Esophagus muscularis mucosa (tissue), 4 donors: ENCODE results near the gene OSBPL2. TPM values are rescaled to one million over a fixed set of nuclear protein-coding genes. Genes with fewer than 3 reads are reported as not detected.

Experiments
- DNase-seq: peaks from one replicate; pipeline ENCODE4 v3.0.0-alpha.2; 2017; ENCODE audit errors: extremely low spot score
- H3K27ac ChIP-seq, 4 donors: fragments of 200-600 bp; sonication (generic); replicated peaks in 1 of 4; 1 replicate in 3 of 4; 2 replicates in 1 of 4; pipeline ENCODE4 v1.5.1; 2016 to 2019; ENCODE audit warnings: mild to moderate bottlenecking in 1 of 4
- H3K27me3 ChIP-seq, 4 donors: fragments of 200-600 bp; sonication (generic); one replicate each; pipeline versions ENCODE4 v1.5.1 to v1.6.0; 2016 to 2019
- H3K36me3 ChIP-seq, 4 donors: fragments of 200-600 bp; sonication (generic); one replicate each; pipeline ENCODE4 v1.5.1; 2016 to 2019
- H3K4me1 ChIP-seq, 4 donors: fragments of 200-600 bp; sonication (generic); one replicate each; pipeline ENCODE4 v1.5.1; 2016 to 2019
- H3K4me3 ChIP-seq, 4 donors: fragments of 200-600 bp; sonication (generic); 1 replicate in 2 of 4; 2 replicates in 2 of 4; pipeline ENCODE4 v1.5.1; 2016 to 2019; ENCODE audit warnings: mild to moderate bottlenecking in 4 of 4, moderate library complexity in 1 of 4
- H3K9me3 ChIP-seq, 4 donors: fragments of 200-600 bp; sonication (generic); 1 replicate in 3 of 4; 2 replicates in 1 of 4; pipeline ENCODE4 v1.5.1; 2016 to 2019
- EP300 ChIP-seq: sonication (generic); formaldehyde crosslinking; IDR thresholded peaks from one replicate; pipeline ENCODE4 v1.6.1; 2017; ENCODE audit warnings: antibody characterized with exemption
- POLR2A ChIP-seq: fragments of 450-650 bp; IDR thresholded peaks from one replicate; pipeline ENCODE4 v1.6.1; 2017; ENCODE audit warnings: antibody characterized with exemption, moderate library complexity, mild to moderate bottlenecking, low read depth
- POLR2AphosphoS5 ChIP-seq, 2 donors: sonication (generic); formaldehyde crosslinking; IDR thresholded peaks; one replicate each; pipeline ENCODE4 v1.6.1; 2017; ENCODE audit warnings: antibody characterized with exemption in 2 of 2
- WGBS: methylation state at CpG from one replicate; pipeline ENCODE4 v1.1.5; 2018; 5-methylcytosine and 5-hydroxymethylcytosine counted together
- intact Hi-C: fragments of 100-400 bp; cut with DNase I; formaldehyde crosslinking; loops from one replicate; pipeline ENCODE4 v1.15.1; 2023
- total RNA-seq, 4 donors: library from RNA; depleted of rRNA; stranded (reverse); fragments of >200 nt; gene quantifications; one replicate each; pipeline versions ENCODE4 v1.1.0 to v1.2.1, GENCODE V29; 2016
- TF ChIP-seq, protein P1 (sequence below), 3 experiments: fragments of 200-600 bp in 2 of 3; fragments of 450-650 bp in 1 of 3; sonication (generic) in 2 of 3; IDR thresholded peaks; one replicate each; pipeline ENCODE4 v1.5.1; 2017 to 2019; ENCODE audit warnings: antibody characterized with exemption in 3 of 3, mild to moderate bottlenecking in 2 of 3, moderate library complexity in 1 of 3

The OSBPL2 gene
- total RNA-seq, 4 donors from 2014 or later: 34.5 to 52.7 (median 44.2) TPM

DNA sequence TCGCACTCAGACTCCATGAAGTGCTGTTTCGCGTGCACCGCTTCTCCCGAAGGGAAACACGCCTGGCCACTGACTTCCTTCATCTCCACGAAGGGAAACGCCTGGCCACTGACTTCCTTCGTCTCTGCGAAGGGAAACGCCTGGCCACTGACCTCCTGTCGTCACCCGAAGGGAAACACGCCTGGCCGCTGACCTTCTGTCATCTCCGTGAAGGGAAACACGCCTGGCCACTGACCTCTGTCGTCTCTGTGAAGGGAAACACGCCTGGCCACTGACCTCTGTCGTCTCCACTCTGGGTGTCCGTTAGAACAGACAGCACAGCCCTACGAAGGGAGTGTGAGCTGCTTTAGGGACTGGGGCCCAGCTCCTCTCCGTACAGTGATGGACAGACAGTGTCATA lies 47.4 kb downstream of the OSBPL2 start:
- Histone ChIP-seq H3K9me3 (no peaks in the 10 kb centered on the region), H3K27me3 (no peaks in the 10 kb centered on the region), H3K4me3 (no peak overlapping the region), H3K36me3 (peaks cover 40 to 96% (median 89%) of the 10 kb centered on the region in 4 donors), H3K4me1 (peaks cover 0 to 36% (median 7%) of the 10 kb centered on the region in 4 donors), H3K27ac (peak overlapping the region in 1 of 4 donors; percentile 51)
- DNase-seq: no peak
- TF ChIP-seq POLR2AphosphoS5 (IDR thresholded peaks at IDR 0.05) (peak; percentile 47 to 67), POLR2A (no peak)
- intact Hi-C loops: no loop called here
- WGBS: 54% methylated on average over 19 of the region's 23 CpGs

DNA sequence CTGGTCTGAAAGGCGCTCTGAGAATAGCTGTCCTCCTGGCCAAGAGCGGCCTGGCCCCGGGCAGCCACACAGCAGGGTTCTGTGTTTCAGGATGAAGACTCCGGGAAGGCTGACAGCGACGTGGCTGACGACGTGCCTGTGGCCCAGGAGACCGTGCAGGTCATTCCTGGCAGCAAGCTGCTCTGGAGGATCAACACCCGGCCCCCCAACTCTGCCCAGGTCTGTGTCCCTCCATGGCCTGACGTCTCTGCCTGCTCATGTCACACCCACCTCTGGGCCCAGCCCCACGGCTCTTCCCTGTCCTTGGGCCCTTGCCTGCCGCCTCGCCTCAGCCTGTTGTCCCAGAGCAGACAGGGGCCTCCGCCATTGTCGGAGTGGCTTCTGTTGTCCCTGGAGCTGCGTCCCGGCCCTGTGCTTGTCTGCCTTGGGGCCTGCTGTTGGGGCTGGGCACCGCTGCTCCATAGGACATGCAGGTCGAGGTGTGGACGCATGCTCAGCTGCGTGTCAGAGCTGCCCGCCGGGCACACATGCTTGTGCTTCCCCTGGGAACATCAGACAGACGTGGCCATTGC lies 48.3 kb downstream of the OSBPL2 start:
- peaks cover 0 to 36% (median 7%) of the 10 kb centered on the region in 4 donors for H3K4me1 ChIP-seq
- no peaks in the 10 kb centered on the region for H3K27me3 ChIP-seq
- peak overlapping the region in 1 of 4 donors; percentile 51 for H3K27ac ChIP-seq
- intact Hi-C loops: no loop called here
- H3K4me3 ChIP-seq: no peak overlapping the region
- DNase-seq: no peak
- no peaks in the 10 kb centered on the region for H3K9me3 ChIP-seq
- 81% methylated on average over 15 of the region's 25 CpGs for WGBS
- peaks cover 37 to 96% (median 89%) of the 10 kb centered on the region in 4 donors for H3K36me3 ChIP-seq
- TF ChIP-seq, protein P1, sequence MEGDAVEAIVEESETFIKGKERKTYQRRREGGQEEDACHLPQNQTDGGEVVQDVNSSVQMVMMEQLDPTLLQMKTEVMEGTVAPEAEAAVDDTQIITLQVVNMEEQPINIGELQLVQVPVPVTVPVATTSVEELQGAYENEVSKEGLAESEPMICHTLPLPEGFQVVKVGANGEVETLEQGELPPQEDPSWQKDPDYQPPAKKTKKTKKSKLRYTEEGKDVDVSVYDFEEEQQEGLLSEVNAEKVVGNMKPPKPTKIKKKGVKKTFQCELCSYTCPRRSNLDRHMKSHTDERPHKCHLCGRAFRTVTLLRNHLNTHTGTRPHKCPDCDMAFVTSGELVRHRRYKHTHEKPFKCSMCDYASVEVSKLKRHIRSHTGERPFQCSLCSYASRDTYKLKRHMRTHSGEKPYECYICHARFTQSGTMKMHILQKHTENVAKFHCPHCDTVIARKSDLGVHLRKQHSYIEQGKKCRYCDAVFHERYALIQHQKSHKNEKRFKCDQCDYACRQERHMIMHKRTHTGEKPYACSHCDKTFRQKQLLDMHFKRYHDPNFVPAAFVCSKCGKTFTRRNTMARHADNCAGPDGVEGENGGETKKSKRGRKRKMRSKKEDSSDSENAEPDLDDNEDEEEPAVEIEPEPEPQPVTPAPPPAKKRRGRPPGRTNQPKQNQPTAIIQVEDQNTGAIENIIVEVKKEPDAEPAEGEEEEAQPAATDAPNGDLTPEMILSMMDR (IDR thresholded peaks at IDR 0.05): no peak
- TF ChIP-seq EP300 (no peak), POLR2AphosphoS5 (IDR thresholded peaks at IDR 0.05) (no peak), POLR2A (no peak)

DNA sequence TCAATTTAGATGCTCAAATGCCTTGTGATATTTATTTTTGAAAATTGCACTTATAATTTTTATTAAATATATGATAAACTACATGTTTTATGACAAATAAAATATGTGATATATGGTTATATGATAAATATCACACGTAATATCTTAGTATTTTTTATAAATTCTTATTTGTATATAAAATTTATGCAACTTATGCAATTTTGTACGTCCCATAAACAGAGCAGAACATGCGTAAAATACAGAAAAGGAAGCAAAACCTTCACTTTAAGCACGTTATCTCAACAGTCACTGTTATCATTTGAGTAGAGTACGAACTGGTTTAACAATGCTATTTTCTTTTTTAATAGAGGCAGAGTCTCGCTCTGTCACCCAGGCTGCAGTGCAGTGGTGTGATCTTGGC lies 48.8 kb downstream of the OSBPL2 start:
- no peak for DNase-seq
- no peak overlapping the region for H3K4me3 ChIP-seq
- WGBS: 89% methylated on average over 6 of the region's 6 CpGs
- H3K9me3 ChIP-seq: no peaks in the 10 kb centered on the region
- intact Hi-C loops: no loop called here
- no peaks in the 10 kb centered on the region for H3K27me3 ChIP-seq
- TF ChIP-seq POLR2A: no peak
- no peak for TF ChIP-seq POLR2AphosphoS5 (IDR thresholded peaks at IDR 0.05)
- no peak for TF ChIP-seq EP300
- TF ChIP-seq, protein P1 (IDR thresholded peaks at IDR 0.05): no peak
- peaks cover 0 to 36% (median 7%) of the 10 kb centered on the region in 4 donors for H3K4me1 ChIP-seq
- H3K36me3 ChIP-seq: peaks cover 37 to 96% (median 89%) of the 10 kb centered on the region in 4 donors
- no peak overlapping the region for H3K27ac ChIP-seq

DNA sequence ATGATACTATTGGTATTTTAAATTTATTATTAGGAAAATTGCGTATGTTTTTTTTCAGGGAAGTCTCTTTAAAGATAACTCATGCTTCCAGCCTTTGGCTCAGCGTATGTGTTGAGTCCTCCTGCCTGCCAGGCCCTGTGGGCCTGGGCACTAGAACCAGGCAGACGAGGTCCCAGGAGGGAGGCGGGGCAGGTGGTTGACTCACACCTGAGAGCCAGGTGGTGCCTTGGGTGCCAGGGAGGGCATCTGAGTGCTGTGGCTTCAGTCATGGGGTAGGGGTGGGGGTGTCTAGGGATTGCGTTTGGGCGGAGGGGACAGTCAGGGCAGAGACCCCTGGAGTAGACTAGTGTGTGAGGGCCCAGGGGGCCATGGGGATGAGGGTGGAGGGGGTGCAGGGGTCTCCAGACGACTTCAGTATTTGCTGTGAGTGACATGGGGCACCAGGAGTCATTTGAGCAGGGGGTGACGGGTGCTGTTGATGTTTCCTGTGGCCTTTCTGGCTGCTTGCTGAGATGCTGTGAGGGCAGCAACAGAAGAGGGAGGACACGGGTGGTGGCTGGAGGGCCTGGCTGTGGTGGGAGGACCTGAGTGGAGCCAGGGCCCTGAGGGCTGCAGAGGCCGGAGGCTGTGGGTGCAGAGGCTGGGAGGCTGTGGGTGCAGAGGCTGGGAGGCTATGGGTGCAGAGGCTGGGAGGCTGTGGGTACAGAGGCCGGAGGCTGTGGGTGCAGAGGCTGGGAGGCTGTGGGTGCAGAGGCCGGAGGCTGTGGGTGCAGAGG lies 49.6 kb downstream of the OSBPL2 start:
- TF ChIP-seq, protein P1 (IDR thresholded peaks at IDR 0.05): no peak
- TF ChIP-seq EP300: no peak
- H3K4me3 ChIP-seq: no peak overlapping the region
- H3K27ac ChIP-seq: no peak overlapping the region
- WGBS: 90% methylated on average over 12 of the region's 12 CpGs
- peaks cover 0 to 31% (median 7%) of the 10 kb centered on the region in 4 donors for H3K4me1 ChIP-seq
- H3K36me3 ChIP-seq: peaks cover 35 to 94% (median 89%) of the 10 kb centered on the region in 4 donors
- H3K27me3 ChIP-seq: no peaks in the 10 kb centered on the region
- no peaks in the 10 kb centered on the region for H3K9me3 ChIP-seq
- no peak for DNase-seq
- intact Hi-C loops: no loop called here

DNA sequence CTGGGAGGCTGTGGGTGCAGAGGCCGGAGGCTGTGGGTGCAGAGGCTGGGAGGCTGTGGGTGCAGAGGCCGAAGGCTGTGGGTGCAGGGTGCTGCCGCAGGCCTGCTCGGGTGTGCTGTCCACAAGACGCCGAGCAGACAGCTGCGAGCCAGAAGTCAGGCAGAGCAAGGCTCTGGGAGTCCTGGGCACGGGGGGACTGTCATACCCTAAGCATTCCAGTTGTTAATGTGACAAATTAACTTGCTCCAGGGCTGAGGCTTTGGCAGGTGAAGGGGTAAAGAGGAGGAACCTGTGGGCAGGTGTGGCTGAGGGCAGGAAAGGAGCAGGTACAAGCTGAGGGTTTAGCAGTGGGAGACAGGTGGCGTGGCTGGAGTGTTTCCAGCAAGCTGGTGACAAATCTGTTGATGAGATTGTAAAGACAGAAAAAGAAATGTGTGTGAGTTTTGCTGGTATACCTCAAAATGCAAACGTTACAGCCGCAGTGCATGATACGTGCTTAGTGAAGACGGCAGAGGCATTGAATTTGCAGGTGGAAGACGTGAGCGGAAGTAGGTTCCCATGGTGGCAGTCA lies 50.3 kb downstream of the OSBPL2 start:
- TF ChIP-seq, protein P1 (IDR thresholded peaks at IDR 0.05): no peak
- no peak for TF ChIP-seq POLR2AphosphoS5 (IDR thresholded peaks at IDR 0.05)
- intact Hi-C loops: no loop called here
- peaks cover 29 to 94% (median 89%) of the 10 kb centered on the region in 4 donors for H3K36me3 ChIP-seq
- no peak for DNase-seq
- no peak overlapping the region for H3K27ac ChIP-seq
- no peak overlapping the region for H3K4me3 ChIP-seq
- H3K9me3 ChIP-seq: no peaks in the 10 kb centered on the region
- peaks cover 0 to 24% (median 7%) of the 10 kb centered on the region in 4 donors for H3K4me1 ChIP-seq
- H3K27me3 ChIP-seq: no peaks in the 10 kb centered on the region
- 91% methylated on average over 14 of the region's 15 CpGs for WGBS
